Heart right ventricle (tissue), 16 donors: ENCODE results near the gene ECE2. TPM values are rescaled to one million over a fixed set of nuclear protein-coding genes. Genes with fewer than 3 reads are reported as not detected.

Source experiments
- ATAC-seq, 8 donors: fragments of 200-7000 bp; cut with Tn5 transposase; one replicate each; pipeline ENCODE4 v1.9.1; 2020; ENCODE audit warnings: mild to moderate bottlenecking in 8 of 8, moderate library complexity in 8 of 8, moderate number of reproducible peaks in 1 of 8
- DNase-seq, 2 donors: peaks; one replicate each; pipeline ENCODE4 v3.0.0-alpha.2; 2020
- H3K27ac ChIP-seq, 10 donors: fragments of 200-600 bp; sonication (generic) in 2 of 10; one replicate each; pipeline versions ENCODE4 v1.5.0 to v1.8.0; 2020 to 2022; ENCODE audit warnings: mild to moderate bottlenecking in 3 of 10
- H3K27me3 ChIP-seq, 7 donors: fragments of 200-600 bp; one replicate each; pipeline ENCODE4 v1.8.0; 2021 to 2022; ENCODE audit warnings: mild to moderate bottlenecking in 2 of 7
- H3K36me3 ChIP-seq, 9 donors: fragments of 200-600 bp; sonication (generic) in 1 of 9; one replicate each; pipeline versions ENCODE4 v1.5.0 to v1.8.0; 2020 to 2022; ENCODE audit warnings: mild to moderate bottlenecking in 2 of 9
- H3K4me1 ChIP-seq, 9 donors: fragments of 200-600 bp; sonication (generic) in 1 of 9; one replicate each; pipeline versions ENCODE4 v1.5.0 to v1.8.0; 2020 to 2022; ENCODE audit warnings: mild to moderate bottlenecking in 4 of 9
- H3K4me3 ChIP-seq, 10 donors: fragments of 200-600 bp; sonication (generic) in 2 of 10; one replicate each; pipeline versions ENCODE4 v1.5.0 to v1.8.0; 2020 to 2022; ENCODE audit warnings: mild to moderate bottlenecking in 7 of 10, moderate library complexity in 2 of 10
- H3K9me3 ChIP-seq, 11 donors: fragments of 200-600 bp in 10 of 11; sonication (generic) in 2 of 11; one replicate each; pipeline versions ENCODE4 v1.5.0 to v1.8.0; 2013 to 2022; ENCODE audit warnings: mild to moderate bottlenecking in 2 of 11, control low read depth in 1 of 11, moderate library complexity in 1 of 11
- CTCF ChIP-seq, 9 donors: fragments of 200-600 bp; sonication (generic) in 2 of 9; IDR thresholded peaks; one replicate each; pipeline versions ENCODE4 v1.5.0 to v1.8.0; 2021 to 2022; ENCODE audit warnings: antibody characterized with exemption in 9 of 9, mild to moderate bottlenecking in 5 of 9, moderate library complexity in 1 of 9
- WGBS, 2 donors: extraction: QIAGEN DNeasy Blood & Tissue Kit; methylation state at CpG; one replicate each; pipeline ENCODE4 v1.1.7; 2013; ENCODE audit warnings: inconsistent platforms in 1 of 2; 5-methylcytosine and 5-hydroxymethylcytosine counted together
- intact Hi-C, 10 donors: fragments of 100-400 bp; cut with DNase I; formaldehyde crosslinking; loops; one replicate each; pipeline versions ENCODE4 v1.11.1 to v1.14.2; 2022
- polyA plus RNA-seq, 2 donors: library from polyadenylated mRNA; stranded (reverse); fragments of 200-250 nt; gene quantifications; one replicate each; pipeline ENCODE4 v1.2.3, GENCODE V29; 2013
- total RNA-seq, 10 donors: library from RNA; stranded (reverse); fragmentation: NEBNext Ultra II Directional in 3 of 10; extraction: Animal tissue kit (Norgen Biotek cat#: 25700) in 3 of 10; gene quantifications; one replicate each; pipeline versions ENCODE4 v1.2.1 to v1.2.4, GENCODE V29; 2021 to 2023
- donor health status: Arrhythmogenic right ventricular cardiomyopathy.
- donor health status: ischemic (EF 13 %, LVEDD 7.1; RV severe dilation, severe dysfunction).
- donor health status: healthy with polysubstance abuse.
- donor health status: DM: no; HTN: yes; CAD: no.
- donor health status: DM: no; HTN: no; CAD: no.
- donor health status: ischemic (EF 25% LVEDD 6.9; RV normal size, moderate dysfunction).
- donor health status: ischemic (EF 25% LVEDD 5.7; RV mildly dilated, moderate dysfunction).
- donor health status: healthy.
- donor health status: DM: yes; HTN: yes; CAD: no.
- donor health status: Ischemic cardiomyopathy.
- donor health status: ischemic (EF 35%, LVEDD 5.7; RV mildly dilated, moderate dysfunction).
- donor health status: nonischemic (EF 11% LVEDD 7.7; RV severe dilation, severe dysfunction).
- donor health status: DM: yes; HTN: yes; CAD: no.
- donor health status: PGD.
- donor health status: ischemic (EF 29% LVEDD 5.4; RV normal size, mild dysfunction).
- donor health status: nonischemic (EF 23%, LVEDD 6.1; RV moderate dilation, normal function).

ECE2 gene
- total and polyA plus RNA-seq, 12 donors = 0.20 to 0.28 TPM; not detected in 10

- peaks cover 26 to 100% (median 97%) of the 10 kb centered on the region in 9 donors for H3K36me3 ChIP-seq
- no peaks in the 10 kb centered on the region for H3K9me3 ChIP-seq
- H3K4me3 ChIP-seq = no peak overlapping the region
- H3K4me1 ChIP-seq = peaks cover 0 to 21% (median 8%) of the 10 kb centered on the region in 9 donors
- no peak for TF ChIP-seq CTCF (IDR thresholded peaks at IDR 0.05)
- DNase-seq (no peak), ATAC-seq (no peak)
- WGBS, 2 donors = 41 to 52% methylated on average over 3 of the region's 3 CpGs
- H3K27ac ChIP-seq = no peak overlapping the region
- no peaks in the 10 kb centered on the region for H3K27me3 ChIP-seq
- intact Hi-C loops = no loop called here
Observed at GRCh38 chr3:184328516-184328915, 52.7 kb downstream of the ECE2 start.

GRCh38 chr3:184332370-184333090, 56.7 kb downstream of the ECE2 start:
- no peaks in the 10 kb centered on the region for H3K27me3 ChIP-seq
- H3K36me3 ChIP-seq = peaks cover 3 to 80% (median 68%) of the 10 kb centered on the region in 9 donors
- intact Hi-C loops = loop anchor here in 1 of 10 donors (10.0 kb wide), 1 partner anchor 148 kb away; the partner anchor contains the start of gene ABCF3
- peak overlapping the region in 7 of 10 donors; percentile 11 to 54 (median 38) for H3K27ac ChIP-seq
- no peak for TF ChIP-seq CTCF (IDR thresholded peaks at IDR 0.05)
- H3K9me3 ChIP-seq = no peaks in the 10 kb centered on the region
- no peak overlapping the region for H3K4me3 ChIP-seq
- WGBS, 2 donors = 68 to 70% methylated on average over 10 of the region's 10 CpGs
- peaks cover 3 to 40% (median 26%) of the 10 kb centered on the region in 9 donors for H3K4me1 ChIP-seq
- no peak for DNase-seq
- ATAC-seq = no peak

GRCh38 chr3:184333190-184333589, 57.4 kb downstream of the ECE2 start:
- peaks cover 0 to 73% (median 61%) of the 10 kb centered on the region in 9 donors for H3K36me3 ChIP-seq
- H3K27me3 ChIP-seq = no peaks in the 10 kb centered on the region
- peak overlapping the region in 5 of 10 donors; percentile 11 to 51 (median 38) for H3K27ac ChIP-seq
- no peak overlapping the region for H3K4me3 ChIP-seq
- DNase-seq (no peak), ATAC-seq (no peak)
- no peaks in the 10 kb centered on the region for H3K9me3 ChIP-seq
- no peak for TF ChIP-seq CTCF (IDR thresholded peaks at IDR 0.05)
- H3K4me1 ChIP-seq = peaks cover 10 to 47% (median 32%) of the 10 kb centered on the region in 9 donors
- 81% methylated on average over 6 of the region's 6 CpGs for WGBS, 2 donors
- intact Hi-C loops = loop anchor here in 1 of 10 donors (10.0 kb wide), 1 partner anchor 148 kb away; the partner anchor contains the start of gene ABCF3

- WGBS, 2 donors = 84 to 85% methylated on average over 3 of the region's 3 CpGs
- Histone ChIP-seq H3K4me1 (peaks cover 12 to 52% (median 37%) of the 10 kb centered on the region in 9 donors), H3K27ac (peak overlapping the region in 2 of 10 donors; percentile 34 to 47), H3K9me3 (no peaks in the 10 kb centered on the region), H3K27me3 (no peaks in the 10 kb centered on the region), H3K4me3 (no peak overlapping the region), H3K36me3 (peaks cover 0 to 68% (median 56%) of the 10 kb centered on the region in 9 donors)
- no peak for ATAC-seq
- intact Hi-C loops = loop anchor here in 2 of 10 donors (2.0 to 10.0 kb wide), 2 partner anchors 19 to 149 kb away; partner anchors contain the start of genes ABCF3 (in 1 of the 2) and EIF4G1 (in 1 of the 2)
- no peak for DNase-seq
- TF ChIP-seq CTCF (IDR thresholded peaks at IDR 0.05) = no peak
Observed at GRCh38 chr3:184333700-184334099, 57.9 kb downstream of the ECE2 start.
